ENCODE measurements around the gene UNC5B. TPM values are rescaled to one million over a fixed set of nuclear protein-coding genes. Genes with fewer than 3 reads are reported as not detected.

Gene UNC5B
- total RNA-seq, 2 donors from 2014 or later = 7.1 to 8.4 TPM

GRCh38 chr10:71259815-71260501 lies 47.6 kb downstream of the UNC5B start:
- DNase-seq (ENCODE audit: low spot score) = no peak
- intact Hi-C loops (cut with DNase I) = no loop called here

- DNase-seq (ENCODE audit: low spot score) = no peak
- intact Hi-C loops (cut with DNase I) = no loop called here
These were observed 48.4 kb downstream of the UNC5B start for GRCh38 chr10:71260622-71261325.

- intact Hi-C loops (cut with DNase I) = no loop called here
- no peak for DNase-seq (ENCODE audit: low spot score)
These were observed 49.7 kb downstream of the UNC5B start for GRCh38 chr10:71262027-71262426.

- no peak for DNase-seq (ENCODE audit: low spot score)
- intact Hi-C loops (cut with DNase I) = no loop called here
These were observed 50.4 kb downstream of the UNC5B start for GRCh38 chr10:71262817-71263216.

- intact Hi-C loops (cut with DNase I) = no loop called here
- DNase-seq (ENCODE audit: low spot score) = no peak
These were observed 51.0 kb downstream of the UNC5B start for GRCh38 chr10:71263376-71263775.

GRCh38 chr10:71264345-71265200 lies 52.2 kb downstream of the UNC5B start:
- intact Hi-C loops (cut with DNase I) = no loop called here
- no peak for DNase-seq (ENCODE audit: low spot score)

- intact Hi-C loops (cut with DNase I) = no loop called here
- DNase-seq (ENCODE audit: low spot score) = no peak
These were observed 52.8 kb downstream of the UNC5B start for GRCh38 chr10:71265201-71265575.

- intact Hi-C loops (cut with DNase I) = no loop called here
These were observed 53.3 kb downstream of the UNC5B start for GRCh38 chr10:71265618-71266146.

GRCh38 chr10:71266147-71266917 lies 54.0 kb downstream of the UNC5B start:
- no peak for DNase-seq (ENCODE audit: low spot score)

More at GRCh38 chr10:71265618-71266146, 53.3 kb downstream of the UNC5B start:
- no peak for DNase-seq (ENCODE audit: low spot score)

GRCh38 chr10:71266918-71267442 lies 54.6 kb downstream of the UNC5B start:
- DNase-seq (ENCODE audit: low spot score) = no peak
- intact Hi-C loops (cut with DNase I) = no loop called here

More at GRCh38 chr10:71266147-71266917, 54.0 kb downstream of the UNC5B start:
- intact Hi-C loops (cut with DNase I) = no loop called here

- intact Hi-C loops (cut with DNase I) = no loop called here
- no peak for DNase-seq (ENCODE audit: low spot score)
These were observed 55.3 kb downstream of the UNC5B start for GRCh38 chr10:71267508-71268240.

- intact Hi-C loops (cut with DNase I) = no loop called here
- no peak for DNase-seq (ENCODE audit: low spot score)
These were observed 55.9 kb downstream of the UNC5B start for GRCh38 chr10:71268247-71268691.

- intact Hi-C loops (cut with DNase I) = no loop called here
- no peak for DNase-seq (ENCODE audit: low spot score)
These were observed 56.4 kb downstream of the UNC5B start for GRCh38 chr10:71268758-71269157.

- intact Hi-C loops (cut with DNase I) = loop anchor here in 1 of 2 donors (10.0 kb wide), 1 partner anchor 1505 kb away; no protein-coding TSS in a partner anchor
- no peak for DNase-seq (ENCODE audit: low spot score)
These were observed 57.2 kb downstream of the UNC5B start for GRCh38 chr10:71269301-71270288.

- intact Hi-C loops (cut with DNase I) = loop anchor here in 1 of 2 donors (10.0 kb wide), 1 partner anchor 1506 kb away; no protein-coding TSS in a partner anchor
- no peak for DNase-seq (ENCODE audit: low spot score)
These were observed 58.2 kb downstream of the UNC5B start for GRCh38 chr10:71270301-71271220.

GRCh38 chr10:71271662-71272055 lies 59.3 kb downstream of the UNC5B start:
- intact Hi-C loops (cut with DNase I) = loop anchor here in 1 of 2 donors (10.0 kb wide), 1 partner anchor 1507 kb away; no protein-coding TSS in a partner anchor
- no peak for DNase-seq (ENCODE audit: low spot score)

All from posterior vena cava (tissue), 2 donors.